ENCODE measurements around the gene GOLT1A.

Gene GOLT1A

DNA sequence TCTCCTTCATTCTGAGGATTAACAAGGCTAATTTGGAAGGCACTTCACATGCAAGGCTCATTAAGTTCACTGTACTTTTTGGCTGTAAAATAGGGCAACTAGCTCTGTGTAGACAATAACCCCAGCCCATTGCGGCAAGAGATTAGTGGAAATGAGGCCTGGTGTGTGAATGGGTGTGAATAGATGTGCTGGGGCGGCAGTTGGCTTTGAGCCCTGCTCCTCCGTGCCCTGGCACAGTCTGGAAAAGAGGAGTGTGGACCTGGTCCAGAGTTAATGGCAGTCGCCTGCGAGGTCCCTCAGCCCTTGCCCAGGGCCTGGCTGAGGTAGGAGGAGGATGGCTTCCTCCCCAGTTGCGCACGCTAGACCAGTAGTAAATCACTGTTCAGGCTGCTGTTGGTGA lies 22.3 kb downstream of the GOLT1A start:
- H3K4me3 ChIP-seq (ENCODE audit: low read depth, low read length, poor library complexity, severe bottlenecking): no peak overlapping the region
- no peaks in the 10 kb centered on the region for H3F3A ChIP-seq (ENCODE audit: insufficient read depth, low read length)
- no peak overlapping the region for H3K4me2 ChIP-seq (ENCODE audit: low read length)
- H3K9me2 ChIP-seq (ENCODE audit: low read depth, low read length): no peaks in the 10 kb centered on the region
- TF ChIP-seq, protein P1, sequence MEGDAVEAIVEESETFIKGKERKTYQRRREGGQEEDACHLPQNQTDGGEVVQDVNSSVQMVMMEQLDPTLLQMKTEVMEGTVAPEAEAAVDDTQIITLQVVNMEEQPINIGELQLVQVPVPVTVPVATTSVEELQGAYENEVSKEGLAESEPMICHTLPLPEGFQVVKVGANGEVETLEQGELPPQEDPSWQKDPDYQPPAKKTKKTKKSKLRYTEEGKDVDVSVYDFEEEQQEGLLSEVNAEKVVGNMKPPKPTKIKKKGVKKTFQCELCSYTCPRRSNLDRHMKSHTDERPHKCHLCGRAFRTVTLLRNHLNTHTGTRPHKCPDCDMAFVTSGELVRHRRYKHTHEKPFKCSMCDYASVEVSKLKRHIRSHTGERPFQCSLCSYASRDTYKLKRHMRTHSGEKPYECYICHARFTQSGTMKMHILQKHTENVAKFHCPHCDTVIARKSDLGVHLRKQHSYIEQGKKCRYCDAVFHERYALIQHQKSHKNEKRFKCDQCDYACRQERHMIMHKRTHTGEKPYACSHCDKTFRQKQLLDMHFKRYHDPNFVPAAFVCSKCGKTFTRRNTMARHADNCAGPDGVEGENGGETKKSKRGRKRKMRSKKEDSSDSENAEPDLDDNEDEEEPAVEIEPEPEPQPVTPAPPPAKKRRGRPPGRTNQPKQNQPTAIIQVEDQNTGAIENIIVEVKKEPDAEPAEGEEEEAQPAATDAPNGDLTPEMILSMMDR (IDR thresholded peaks at IDR 0.05; ENCODE audit: low read length): no peak
- no peak for TF ChIP-seq EZH2 (IDR thresholded peaks at IDR 0.05; ENCODE audit: borderline replicate concordance, low read length)
- no peaks in the 10 kb centered on the region for H3K4me1 ChIP-seq (ENCODE audit: insufficient read depth, low read length, severe bottlenecking)
- no peaks in the 10 kb centered on the region for H3K36me3 ChIP-seq (ENCODE audit: insufficient read depth, low read length)
- H3K9ac ChIP-seq (ENCODE audit: low read length): no peak overlapping the region
- H3K79me2 ChIP-seq (ENCODE audit: insufficient read depth, low read length): no peaks in the 10 kb centered on the region
- H3K9me3 ChIP-seq (ENCODE audit: low read length): no peaks in the 10 kb centered on the region
- no peak overlapping the region for H2AFZ ChIP-seq (ENCODE audit: low read length)
- no peaks in the 10 kb centered on the region for H4K20me1 ChIP-seq (ENCODE audit: insufficient read depth, low read length)
- no peak overlapping the region for H3K27ac ChIP-seq (ENCODE audit: low read depth, low read length, poor library complexity, severe bottlenecking)
- no peaks in the 10 kb centered on the region for H3K27me3 ChIP-seq (ENCODE audit: insufficient read depth, low read length)

DNA sequence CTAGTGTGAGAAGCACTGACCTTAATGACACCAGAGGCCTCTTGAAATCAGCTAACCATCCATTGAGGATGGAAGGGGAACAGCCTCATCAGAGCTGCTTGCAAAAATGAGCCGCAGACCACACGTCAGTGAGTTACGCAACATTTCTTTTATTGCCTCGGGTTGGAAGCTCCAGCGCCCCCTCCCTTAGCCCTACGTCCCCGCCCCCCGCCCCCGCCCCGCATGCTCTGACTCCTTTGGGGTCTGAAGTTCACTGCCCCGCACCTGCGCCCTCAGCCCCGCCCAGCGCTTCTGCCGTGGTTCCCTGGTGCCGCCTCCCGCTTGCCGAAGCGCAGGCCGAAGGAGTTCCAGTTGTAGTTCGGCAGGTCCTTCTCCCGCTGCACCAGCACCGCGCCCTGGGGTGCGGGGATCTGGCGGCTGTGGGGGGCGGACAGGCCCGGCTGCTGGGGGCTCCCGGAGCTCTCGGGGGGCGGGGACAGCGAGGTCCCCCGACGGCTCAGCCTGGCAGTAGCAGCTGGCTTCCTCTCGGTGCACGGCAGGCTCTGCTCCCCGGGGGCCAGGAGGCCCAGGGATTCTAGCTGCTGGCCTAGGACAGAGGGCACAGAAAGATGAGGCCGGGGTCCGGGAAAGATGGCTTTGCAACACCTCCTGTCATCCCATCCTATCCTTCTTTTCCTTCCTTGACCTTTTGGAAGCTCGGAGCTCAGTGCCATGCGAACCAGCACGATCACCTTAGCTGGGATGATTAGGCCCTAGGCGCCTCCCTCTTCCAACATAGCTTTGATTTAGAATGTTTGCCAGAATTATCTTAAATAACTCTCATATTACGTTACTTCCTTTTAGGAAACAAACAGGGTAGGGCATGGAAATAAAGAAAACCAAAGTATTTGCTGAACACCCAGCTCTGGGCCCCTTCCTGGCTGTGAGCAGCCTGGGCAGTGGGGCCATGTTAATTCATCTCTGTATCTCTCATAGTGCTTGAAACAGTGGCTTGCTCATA lies 23.3 kb downstream of the GOLT1A start:
- Histone ChIP-seq H3K9me2 (ENCODE audit: low read depth, low read length) (no peaks in the 10 kb centered on the region), H3K27me3 (ENCODE audit: insufficient read depth, low read length) (no peaks in the 10 kb centered on the region), H4K20me1 (ENCODE audit: insufficient read depth, low read length) (no peaks in the 10 kb centered on the region), H2AFZ (ENCODE audit: low read length) (no peak overlapping the region), H3K36me3 (ENCODE audit: insufficient read depth, low read length) (no peaks in the 10 kb centered on the region), H3F3A (ENCODE audit: insufficient read depth, low read length) (no peaks in the 10 kb centered on the region), H3K9ac (ENCODE audit: low read length) (no peak overlapping the region), H3K4me2 (ENCODE audit: low read length) (no peak overlapping the region), H3K4me3 (ENCODE audit: low read depth, low read length, poor library complexity, severe bottlenecking) (no peak overlapping the region), H3K4me1 (ENCODE audit: insufficient read depth, low read length, severe bottlenecking) (no peaks in the 10 kb centered on the region), H3K27ac (ENCODE audit: low read depth, low read length, poor library complexity, severe bottlenecking) (no peak overlapping the region), H3K9me3 (ENCODE audit: low read length) (no peaks in the 10 kb centered on the region), H3K79me2 (ENCODE audit: insufficient read depth, low read length) (no peaks in the 10 kb centered on the region)
- TF ChIP-seq, protein P1 (IDR thresholded peaks at IDR 0.05; ENCODE audit: low read length): no peak
- no peak for TF ChIP-seq EZH2 (IDR thresholded peaks at IDR 0.05; ENCODE audit: borderline replicate concordance, low read length)

DNA sequence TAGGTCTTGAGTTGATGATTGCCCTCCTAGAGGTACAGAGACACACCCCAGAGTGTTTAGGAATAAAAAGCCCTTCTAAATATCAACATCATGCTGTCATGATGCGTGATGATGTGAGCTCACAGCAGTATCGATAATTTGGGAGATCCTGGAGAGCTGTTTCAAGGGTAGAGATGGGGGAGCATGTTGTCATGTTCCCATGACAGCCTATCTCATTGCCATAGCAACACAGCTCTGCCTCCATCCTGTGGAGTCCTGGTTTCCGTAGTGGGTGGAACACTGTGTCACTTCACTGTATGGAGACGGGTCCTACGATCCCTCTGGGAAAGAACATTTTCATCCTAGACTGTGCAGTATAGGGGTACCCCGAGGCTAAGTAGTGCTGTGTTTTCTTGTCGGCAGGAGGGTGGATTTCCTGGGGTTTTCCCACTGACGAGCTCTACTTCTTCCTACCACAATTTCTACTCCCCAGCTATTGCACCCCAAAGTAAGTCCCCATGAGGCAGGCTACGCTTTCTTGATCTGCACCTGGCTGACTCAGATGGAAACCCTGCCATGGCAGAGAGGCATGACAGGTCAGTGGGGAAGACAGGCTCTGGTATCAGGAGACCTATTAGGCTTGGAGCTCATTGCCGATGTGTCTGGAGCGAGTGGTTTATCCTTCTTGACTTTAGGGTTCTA lies 24.7 kb downstream of the GOLT1A start:
- no peaks in the 10 kb centered on the region for H3K9me3 ChIP-seq (ENCODE audit: low read length)
- H3F3A ChIP-seq (ENCODE audit: insufficient read depth, low read length): no peaks in the 10 kb centered on the region
- H3K4me1 ChIP-seq (ENCODE audit: insufficient read depth, low read length, severe bottlenecking): no peaks in the 10 kb centered on the region
- TF ChIP-seq EZH2 (IDR thresholded peaks at IDR 0.05; ENCODE audit: borderline replicate concordance, low read length): no peak
- TF ChIP-seq, protein P1 (IDR thresholded peaks at IDR 0.05; ENCODE audit: low read length): no peak
- no peaks in the 10 kb centered on the region for H3K36me3 ChIP-seq (ENCODE audit: insufficient read depth, low read length)
- H3K79me2 ChIP-seq (ENCODE audit: insufficient read depth, low read length): no peaks in the 10 kb centered on the region
- H3K4me3 ChIP-seq (ENCODE audit: low read depth, low read length, poor library complexity, severe bottlenecking): no peak overlapping the region
- no peak overlapping the region for H3K9ac ChIP-seq (ENCODE audit: low read length)
- H3K27me3 ChIP-seq (ENCODE audit: insufficient read depth, low read length): no peaks in the 10 kb centered on the region
- H3K27ac ChIP-seq (ENCODE audit: low read depth, low read length, poor library complexity, severe bottlenecking): no peak overlapping the region
- no peaks in the 10 kb centered on the region for H3K9me2 ChIP-seq (ENCODE audit: low read depth, low read length)
- H4K20me1 ChIP-seq (ENCODE audit: insufficient read depth, low read length): no peaks in the 10 kb centered on the region
- no peak overlapping the region for H3K4me2 ChIP-seq (ENCODE audit: low read length)
- H2AFZ ChIP-seq (ENCODE audit: low read length): no peak overlapping the region
